Esophagus muscularis mucosa (tissue), 4 donors: Measurements from ENCODE around the gene FADS1. TPM values are rescaled to one million over a fixed set of nuclear protein-coding genes. Genes with fewer than 3 reads are reported as not detected.

Source experiments
- DNase-seq: peaks from one replicate; pipeline ENCODE4 v3.0.0-alpha.2; 2017; ENCODE audit errors: extremely low spot score
- H3K27ac ChIP-seq, 4 donors: fragments of 200-600 bp; sonication (generic); replicated peaks in 1 of 4; 1 replicate in 3 of 4; 2 replicates in 1 of 4; pipeline ENCODE4 v1.5.1; 2016 to 2019; ENCODE audit warnings: mild to moderate bottlenecking in 1 of 4
- H3K27me3 ChIP-seq, 4 donors: fragments of 200-600 bp; sonication (generic); one replicate each; pipeline versions ENCODE4 v1.5.1 to v1.6.0; 2016 to 2019
- H3K36me3 ChIP-seq, 4 donors: fragments of 200-600 bp; sonication (generic); one replicate each; pipeline ENCODE4 v1.5.1; 2016 to 2019
- H3K4me1 ChIP-seq, 4 donors: fragments of 200-600 bp; sonication (generic); one replicate each; pipeline ENCODE4 v1.5.1; 2016 to 2019
- H3K4me3 ChIP-seq, 4 donors: fragments of 200-600 bp; sonication (generic); 1 replicate in 2 of 4; 2 replicates in 2 of 4; pipeline ENCODE4 v1.5.1; 2016 to 2019; ENCODE audit warnings: mild to moderate bottlenecking in 4 of 4, moderate library complexity in 1 of 4
- H3K9me3 ChIP-seq, 4 donors: fragments of 200-600 bp; sonication (generic); 1 replicate in 3 of 4; 2 replicates in 1 of 4; pipeline ENCODE4 v1.5.1; 2016 to 2019
- CTCF ChIP-seq, 3 experiments: fragments of 200-600 bp in 2 of 3; fragments of 450-650 bp in 1 of 3; sonication (generic) in 2 of 3; IDR thresholded peaks; one replicate each; pipeline ENCODE4 v1.5.1; 2017 to 2019; ENCODE audit warnings: antibody characterized with exemption in 3 of 3, mild to moderate bottlenecking in 2 of 3, moderate library complexity in 1 of 3
- EP300 ChIP-seq: sonication (generic); formaldehyde crosslinking; IDR thresholded peaks from one replicate; pipeline ENCODE4 v1.6.1; 2017; ENCODE audit warnings: antibody characterized with exemption
- POLR2A ChIP-seq: fragments of 450-650 bp; IDR thresholded peaks from one replicate; pipeline ENCODE4 v1.6.1; 2017; ENCODE audit warnings: antibody characterized with exemption, moderate library complexity, mild to moderate bottlenecking, low read depth
- POLR2AphosphoS5 ChIP-seq, 2 donors: sonication (generic); formaldehyde crosslinking; IDR thresholded peaks; one replicate each; pipeline ENCODE4 v1.6.1; 2017; ENCODE audit warnings: antibody characterized with exemption in 2 of 2
- WGBS: methylation state at CpG from one replicate; pipeline ENCODE4 v1.1.5; 2018; 5-methylcytosine and 5-hydroxymethylcytosine counted together
- intact Hi-C: fragments of 100-400 bp; cut with DNase I; formaldehyde crosslinking; loops from one replicate; pipeline ENCODE4 v1.15.1; 2023
- total RNA-seq, 4 donors: library from RNA; depleted of rRNA; stranded (reverse); fragments of >200 nt; gene quantifications; one replicate each; pipeline versions ENCODE4 v1.1.0 to v1.2.1, GENCODE V29; 2016

The FADS1 gene
- total RNA-seq, 4 donors from 2014 or later, result 20.2 to 26.0 (median 23.8) TPM

DNA sequence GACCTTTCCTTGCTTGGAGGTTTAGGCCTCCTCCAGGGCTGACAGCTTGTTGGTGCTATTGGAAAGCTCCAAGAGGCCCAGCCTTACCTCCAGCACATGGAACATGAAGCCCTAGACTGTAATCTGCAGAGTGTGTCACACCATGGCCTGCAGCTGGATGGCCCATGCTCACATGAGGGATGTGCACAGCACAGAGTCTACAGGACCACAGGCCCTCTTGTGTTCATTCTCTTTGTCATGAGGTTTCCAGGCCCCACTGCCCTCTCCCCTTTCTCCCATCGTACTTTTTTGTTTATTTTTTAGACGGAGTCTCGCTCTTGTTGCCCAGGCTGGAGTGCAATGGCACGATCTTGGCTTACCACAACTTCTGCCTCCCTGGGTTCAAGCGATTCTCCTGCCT lies 10.0 kb downstream of the FADS1 start:
- intact Hi-C loops, result no loop called here
- peaks cover 20 to 100% (median 73%) of the 10 kb centered on the region in 4 donors for H3K36me3 ChIP-seq

DNA sequence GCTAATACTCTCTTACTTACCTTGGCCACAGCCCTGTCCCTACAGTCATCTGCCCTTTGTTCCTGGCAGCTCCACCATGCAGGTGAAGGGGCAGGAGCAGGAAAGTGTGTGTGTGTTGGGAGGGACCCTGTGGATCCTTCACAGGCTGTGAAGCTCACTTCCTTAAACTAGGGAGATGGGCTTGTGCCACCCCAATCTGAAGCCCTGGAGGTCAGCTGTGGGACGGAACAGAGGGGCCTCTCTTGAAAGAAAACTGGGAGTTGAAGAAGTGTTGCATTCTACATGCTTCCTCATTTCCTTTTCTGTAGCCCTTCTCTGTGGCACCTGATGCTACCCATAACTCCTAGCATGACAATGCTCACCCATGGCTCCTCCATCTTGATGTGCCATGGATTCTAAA lies 11.7 kb downstream of the FADS1 start:
- Histone ChIP-seq H3K27ac (no peak overlapping the region), H3K4me1 (no peaks in the 10 kb centered on the region), H3K9me3 (no peaks in the 10 kb centered on the region), H3K4me3 (no peak overlapping the region), H3K27me3 (no peaks in the 10 kb centered on the region), H3K36me3 (peaks cover 12 to 88% (median 58%) of the 10 kb centered on the region in 4 donors)
- intact Hi-C loops, result no loop called here
- whole genome bisulfite sequencing, result 87% methylated on average over 1 of the region's 1 CpG
- TF ChIP-seq CTCF (IDR thresholded peaks at IDR 0.05) (no peak), POLR2A (no peak), EP300 (no peak), POLR2AphosphoS5 (IDR thresholded peaks at IDR 0.05) (no peak)
- no peak for DNase-seq

More for the DNA sequence above, 10.0 kb downstream of the FADS1 start:
- H3K9me3 ChIP-seq, result no peaks in the 10 kb centered on the region
- no peaks in the 10 kb centered on the region for H3K4me1 ChIP-seq
- TF ChIP-seq CTCF (IDR thresholded peaks at IDR 0.05) (no peak), POLR2AphosphoS5 (IDR thresholded peaks at IDR 0.05) (no peak), POLR2A (no peak), EP300 (no peak)
- no peak overlapping the region for H3K4me3 ChIP-seq
- no peak overlapping the region for H3K27ac ChIP-seq
- no peaks in the 10 kb centered on the region for H3K27me3 ChIP-seq
- no peak for DNase-seq
- WGBS, result 82% methylated on average over 5 of the region's 5 CpGs

DNA sequence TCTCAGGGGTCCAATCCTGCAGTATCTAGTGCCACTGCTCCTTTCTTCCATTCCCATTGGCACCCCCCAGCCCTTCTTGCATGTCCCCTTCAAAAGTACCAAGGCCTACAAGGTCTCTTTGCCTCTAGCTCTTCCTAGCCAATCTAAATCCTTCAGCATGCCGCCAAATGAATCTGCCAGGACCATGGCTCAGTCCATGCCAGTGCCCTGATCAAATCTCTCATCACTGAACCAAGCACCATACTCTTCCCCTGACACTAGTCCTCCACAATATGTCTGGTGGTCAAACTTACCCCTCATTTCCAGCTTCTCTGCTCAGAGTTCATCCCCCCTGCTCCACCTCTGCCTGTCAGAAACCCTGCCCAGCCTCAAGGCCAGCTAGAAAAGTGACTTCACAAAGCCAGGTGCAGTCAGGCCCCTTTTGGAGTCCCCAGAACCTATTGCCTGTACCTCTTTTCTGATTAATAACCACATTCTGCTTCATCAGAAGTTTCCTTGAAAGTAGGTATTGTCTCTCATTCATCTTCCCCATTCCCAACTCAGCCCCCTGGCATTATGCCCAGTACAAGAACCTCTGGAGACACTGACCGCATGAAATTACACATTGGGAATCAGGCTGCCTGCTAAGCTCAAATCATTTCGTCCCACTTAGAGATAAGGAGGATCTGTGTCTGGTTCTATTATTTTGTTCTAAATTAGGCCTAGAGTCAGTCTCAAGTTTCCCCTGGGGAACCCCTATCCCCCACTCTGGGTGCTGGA lies 12.7 kb downstream of the FADS1 start:
- Histone ChIP-seq H3K27ac (no peak overlapping the region), H3K9me3 (no peaks in the 10 kb centered on the region), H3K4me1 (no peaks in the 10 kb centered on the region), H3K4me3 (no peak overlapping the region), H3K36me3 (peaks cover 11 to 78% (median 48%) of the 10 kb centered on the region in 4 donors), H3K27me3 (no peaks in the 10 kb centered on the region)
- TF ChIP-seq EP300 (no peak), CTCF (IDR thresholded peaks at IDR 0.05) (no peak), POLR2A (no peak), POLR2AphosphoS5 (IDR thresholded peaks at IDR 0.05) (no peak)
- intact Hi-C loops, result loop anchor here (5.0 kb wide), 1 partner anchor 143 kb away; no protein-coding TSS in a partner anchor
- WGBS, result 69% methylated on average over 3 of the region's 3 CpGs
- no peak for DNase-seq

DNA sequence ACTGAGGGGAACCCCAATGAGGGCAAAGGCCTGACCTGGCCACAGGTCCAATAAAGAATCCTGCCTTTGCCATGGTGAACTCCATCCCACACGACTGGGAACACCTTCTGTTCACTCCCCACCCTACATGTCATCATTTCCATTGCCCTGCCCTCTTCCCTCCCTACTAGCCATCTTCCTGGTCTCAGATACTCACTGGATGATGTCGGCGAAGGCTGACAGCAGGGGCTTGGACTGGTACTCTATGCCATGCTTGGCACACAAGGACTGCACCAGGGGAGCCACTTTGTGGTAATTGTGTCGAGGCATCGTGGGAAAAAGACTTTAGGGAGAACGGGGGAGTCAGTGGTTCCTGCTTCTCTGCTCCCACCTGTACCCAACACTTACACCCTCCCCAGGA lies 14.2 kb downstream of the FADS1 start:
- DNase-seq, result no peak
- H3K4me1 ChIP-seq, result peaks cover 1 to 8% (median 5%) of the 10 kb centered on the region in 4 donors
- WGBS, result 83% methylated on average over 6 of the region's 6 CpGs
- H3K4me3 ChIP-seq, result no peak overlapping the region
- no peaks in the 10 kb centered on the region for H3K27me3 ChIP-seq
- no peak overlapping the region for H3K27ac ChIP-seq
- TF ChIP-seq POLR2AphosphoS5 (IDR thresholded peaks at IDR 0.05) (no peak), CTCF (IDR thresholded peaks at IDR 0.05) (no peak), POLR2A (no peak), EP300 (no peak)
- no peaks in the 10 kb centered on the region for H3K9me3 ChIP-seq
- peaks cover 8 to 63% (median 37%) of the 10 kb centered on the region in 4 donors for H3K36me3 ChIP-seq
- intact Hi-C loops, result loop anchor here (5.0 kb wide), 1 partner anchor 145 kb away; no protein-coding TSS in a partner anchor
